GM23338 (cell line): ENCODE measurements around the gene EXOC4. TPM values are rescaled to one million over a fixed set of nuclear protein-coding genes. Genes with fewer than 3 reads are reported as not detected.

Source experiments
- ATAC-seq: fragments of 200-7000 bp; cut with Tn5 transposase; 3 replicates; pipeline ENCODE4 v1.9.1; 2020
- DNase-seq: peaks from one replicate; pipeline ENCODE4 v3.0.0-alpha.2; 2015; ENCODE audit warnings: low spot score
- H2AFZ ChIP-seq: fragments of 200-600 bp; sonication (generic); 2 replicates; pipeline ENCODE4 v1.8.0; 2016; ENCODE audit warnings: antibody characterized with exemption, mild to moderate bottlenecking, moderate library complexity
- H3F3A ChIP-seq: fragments of 200-600 bp; sonication (generic); replicated peaks from 2 replicates; pipeline ENCODE4 v1.8.0; 2017; ENCODE audit warnings: antibody characterized with exemption, mixed run types, low read depth
- H3K27ac ChIP-seq: fragments of 200-600 bp; sonication (generic); 2 replicates; pipeline ENCODE4 v1.6.1; 2016; ENCODE audit warnings: low read depth
- H3K27me3 ChIP-seq: fragments of 200-600 bp; sonication (generic); 2 replicates; pipeline ENCODE4 v1.8.0; 2016; ENCODE audit warnings: mild to moderate bottlenecking, mixed run types, moderate library complexity; ENCODE audit not compliant: insufficient read depth
- H3K36me3 ChIP-seq: fragments of 200-600 bp; sonication (generic); 2 replicates; pipeline ENCODE4 v1.8.0; 2016; ENCODE audit warnings: mild to moderate bottlenecking; ENCODE audit not compliant: insufficient read depth
- H3K4me1 ChIP-seq: fragments of 200-600 bp; sonication (generic); 2 replicates; pipeline ENCODE4 v1.8.0; 2016; ENCODE audit warnings: mild to moderate bottlenecking, moderate library complexity; ENCODE audit not compliant: insufficient read depth
- H3K4me2 ChIP-seq: fragments of 200-600 bp; sonication (generic); 2 replicates; pipeline ENCODE4 v1.7.1; 2017; ENCODE audit warnings: mixed run types
- H3K4me3 ChIP-seq: fragments of 200-600 bp; sonication (generic); 2 replicates; pipeline ENCODE4 v1.6.1; 2016; ENCODE audit warnings: mixed run types
- H3K79me2 ChIP-seq: fragments of 200-600 bp; sonication (generic); replicated peaks from 2 replicates; pipeline ENCODE4 v1.8.0; 2017; ENCODE audit warnings: mild to moderate bottlenecking; ENCODE audit not compliant: insufficient read depth
- H3K9me2 ChIP-seq: fragments of 200-600 bp; sonication (generic); 2 replicates; pipeline ENCODE4 v1.8.0; 2017; ENCODE audit not compliant: insufficient read depth
- H4K20me1 ChIP-seq: fragments of 200-600 bp; sonication (generic); replicated peaks from 2 replicates; pipeline ENCODE4 v1.8.0; 2017; ENCODE audit warnings: mild to moderate bottlenecking; ENCODE audit not compliant: insufficient read depth
- H3K27ac Mint-ChIP-seq: 2 replicates; pipeline ENCODE4 v1.8.0; 2020; ENCODE audit warnings: inconsistent platforms, mild to moderate bottlenecking, moderate library complexity, mixed read lengths
- H3K27me3 Mint-ChIP-seq: 3 replicates; pipeline ENCODE4 v1.8.0; 2022; ENCODE audit warnings: low read depth, mild to moderate bottlenecking, moderate library complexity, mixed read lengths, inconsistent platforms; ENCODE audit not compliant: insufficient read depth, poor library complexity
- H3K36me3 Mint-ChIP-seq: 3 replicates; pipeline ENCODE4 v1.8.0; 2021; ENCODE audit warnings: low read depth, mild to moderate bottlenecking, inconsistent platforms, moderate library complexity, mixed read lengths
- H3K4me1 Mint-ChIP-seq: 3 replicates; pipeline ENCODE4 v1.8.0; 2020; ENCODE audit warnings: mild to moderate bottlenecking, inconsistent platforms, mixed read lengths
- H3K4me3 Mint-ChIP-seq: 3 replicates; pipeline ENCODE4 v1.8.0; 2021; ENCODE audit warnings: moderate library complexity, mild to moderate bottlenecking, inconsistent platforms, mixed read lengths
- H3K9me3 Mint-ChIP-seq: 3 replicates; pipeline ENCODE4 v1.8.0; 2020; ENCODE audit warnings: moderate library complexity, mild to moderate bottlenecking, inconsistent platforms, mixed read lengths
- CREB1 ChIP-seq: fragments of 250-450 bp; sonication (Bioruptor Pico); IDR thresholded peaks from 2 replicates; pipeline ENCODE4 v1.5.0; 2020; ENCODE audit warnings: low read depth, mild to moderate bottlenecking, moderate library complexity
- CTCF ChIP-seq, 2 experiments: fragments of 200-600 bp in 1 of 2; sonication (generic) in 1 of 2; conservative IDR thresholded peaks; 2 replicates each; pipeline versions ENCODE4 v1.5.1 to v1.6.1; 2016 to 2017; ENCODE audit warnings: antibody characterized with exemption in 2 of 2, low read depth in 2 of 2, mild to moderate bottlenecking in 2 of 2, moderate library complexity in 1 of 2
- ETS1 ChIP-seq: IDR thresholded peaks from 2 replicates; pipeline ENCODE4 v1.6.1; 2016; ENCODE audit warnings: antibody characterized with exemption
- EZH2 ChIP-seq: fragments of 200-600 bp; sonication (generic); IDR thresholded peaks from one replicate; pipeline ENCODE4 v1.8.0; 2017; ENCODE audit warnings: antibody characterized with exemption, mild to moderate bottlenecking, low read depth; ENCODE audit not compliant: unreplicated experiment
- EZH2phosphoT487 ChIP-seq: fragments of 200-600 bp; sonication (generic); IDR thresholded peaks from one replicate; pipeline ENCODE4 v1.8.1; 2018; ENCODE audit warnings: antibody characterized with exemption; ENCODE audit not compliant: unreplicated experiment
- JUNB ChIP-seq: IDR thresholded peaks from one replicate; pipeline ENCODE4 v1.6.1; 2016; ENCODE audit warnings: antibody characterized with exemption; ENCODE audit not compliant: unreplicated experiment
- NANOG ChIP-seq: IDR thresholded peaks from 2 replicates; pipeline ENCODE4 v1.6.1; 2016; ENCODE audit warnings: antibody characterized with exemption, borderline replicate concordance
- POLR2AphosphoS5 ChIP-seq: IDR thresholded peaks from 2 replicates; pipeline ENCODE4 v1.6.1; 2016; ENCODE audit warnings: antibody characterized with exemption, low read depth
- REST ChIP-seq: IDR thresholded peaks from one replicate; pipeline ENCODE4 v1.6.1; 2018; ENCODE audit warnings: antibody characterized with exemption; ENCODE audit not compliant: unreplicated experiment
- STAT1 ChIP-seq: IDR thresholded peaks from one replicate; pipeline ENCODE4 v1.6.1; 2016; ENCODE audit warnings: antibody characterized with exemption; ENCODE audit not compliant: unreplicated experiment
- ZNF114 ChIP-seq: fragments of 250-450 bp; sonication (Bioruptor Pico); IDR thresholded peaks from 2 replicates; pipeline ENCODE4 v1.5.0; 2020; ENCODE audit warnings: mild to moderate bottlenecking, moderate library complexity
- ZNF331 ChIP-seq: fragments of 250-450 bp; sonication (Bioruptor Pico); IDR thresholded peaks from 2 replicates; pipeline ENCODE4 v1.5.0; 2020; ENCODE audit warnings: low read depth, mild to moderate bottlenecking, moderate library complexity
- ZNF462 ChIP-seq: fragments of 250-450 bp; sonication (Bioruptor Pico); IDR thresholded peaks from 2 replicates; pipeline ENCODE4 v1.5.0; 2020; ENCODE audit warnings: mild to moderate bottlenecking, moderate library complexity
- polyA plus RNA-seq: library from polyadenylated mRNA; unstranded; fragments of >200 nt; fragmentation: Nextera tagmentation; extraction: Ambion mirVana; gene quantifications from 2 replicates; pipeline ENCODE4 v1.2.1, GENCODE V29; 2016
- total RNA-seq: library from RNA; depleted of rRNA; stranded (reverse); fragments of >200 nt; shearing (Covaris generic); gene quantifications from 2 replicates; pipeline ENCODE4 v1.2.3, GENCODE V29; 2014

EXOC4 gene
- total and polyA plus RNA-seq, 2 experiments from 2014 or later: 37.5 to 52.7 TPM

GRCh38 chr7:133549633-133550032 is 296.8 kb downstream of the EXOC4 start:
- no peak for DNase-seq
- no peak overlapping the region for H3K27ac Mint-ChIP-seq
- Histone ChIP-seq H3K4me2 (no peak overlapping the region), H3K27ac (no peak overlapping the region), H3K4me1 (no peaks in the 10 kb centered on the region), H3F3A (no peaks in the 10 kb centered on the region), H3K27me3 (no peaks in the 10 kb centered on the region), H3K4me3 (no peak overlapping the region), H4K20me1 (no peaks in the 10 kb centered on the region), H3K9me2 (peaks cover 7% of the 10 kb centered on the region), H2AFZ (no peak overlapping the region), H3K79me2 (no peaks in the 10 kb centered on the region), H3K36me3 (no peaks in the 10 kb centered on the region)
- no peak overlapping the region for H3K4me3 Mint-ChIP-seq
- no peaks in the 10 kb centered on the region for H3K9me3 Mint-ChIP-seq
- ATAC-seq: no peak
- no peaks in the 10 kb centered on the region for H3K36me3 Mint-ChIP-seq
- TF ChIP-seq JUNB (no peak), ZNF114 (no peak), ZNF331 (no peak), ETS1 (no peak), STAT1 (no peak), ZNF462 (CRISPR knock-in tag) (no peak), NANOG (no peak), CTCF (conservative IDR thresholded peaks at IDR 0.05; ENCODE audit: low read depth in 2 of 2) (no peak), REST (no peak), EZH2 (no peak), CREB1 (no peak), POLR2AphosphoS5 (no peak), EZH2phosphoT487 (no peak)
- H3K27me3 Mint-ChIP-seq: no peaks in the 10 kb centered on the region
- peaks cover 4% of the 10 kb centered on the region; the same call in 2 of the 3 replicates for H3K4me1 Mint-ChIP-seq
